GM23338 (cell line): ENCODE measurements around the gene H1-8. TPM values are rescaled to one million over a fixed set of nuclear protein-coding genes. Genes with fewer than 3 reads are reported as not detected.

Experiments
- ATAC-seq: fragments of 200-7000 bp; cut with Tn5 transposase; 3 replicates; pipeline ENCODE4 v1.9.1; 2020
- DNase-seq: peaks from one replicate; pipeline ENCODE4 v3.0.0-alpha.2; 2015; ENCODE audit warnings: low spot score
- H2AFZ ChIP-seq: fragments of 200-600 bp; sonication (generic); 2 replicates; pipeline ENCODE4 v1.8.0; 2016; ENCODE audit warnings: antibody characterized with exemption, mild to moderate bottlenecking, moderate library complexity
- H3F3A ChIP-seq: fragments of 200-600 bp; sonication (generic); replicated peaks from 2 replicates; pipeline ENCODE4 v1.8.0; 2017; ENCODE audit warnings: antibody characterized with exemption, mixed run types, low read depth
- H3K27ac ChIP-seq: fragments of 200-600 bp; sonication (generic); 2 replicates; pipeline ENCODE4 v1.6.1; 2016; ENCODE audit warnings: low read depth
- H3K27me3 ChIP-seq: fragments of 200-600 bp; sonication (generic); 2 replicates; pipeline ENCODE4 v1.8.0; 2016; ENCODE audit warnings: mild to moderate bottlenecking, mixed run types, moderate library complexity; ENCODE audit not compliant: insufficient read depth
- H3K36me3 ChIP-seq: fragments of 200-600 bp; sonication (generic); 2 replicates; pipeline ENCODE4 v1.8.0; 2016; ENCODE audit warnings: mild to moderate bottlenecking; ENCODE audit not compliant: insufficient read depth
- H3K4me1 ChIP-seq: fragments of 200-600 bp; sonication (generic); 2 replicates; pipeline ENCODE4 v1.8.0; 2016; ENCODE audit warnings: mild to moderate bottlenecking, moderate library complexity; ENCODE audit not compliant: insufficient read depth
- H3K4me2 ChIP-seq: fragments of 200-600 bp; sonication (generic); 2 replicates; pipeline ENCODE4 v1.7.1; 2017; ENCODE audit warnings: mixed run types
- H3K4me3 ChIP-seq: fragments of 200-600 bp; sonication (generic); 2 replicates; pipeline ENCODE4 v1.6.1; 2016; ENCODE audit warnings: mixed run types
- H3K79me2 ChIP-seq: fragments of 200-600 bp; sonication (generic); replicated peaks from 2 replicates; pipeline ENCODE4 v1.8.0; 2017; ENCODE audit warnings: mild to moderate bottlenecking; ENCODE audit not compliant: insufficient read depth
- H3K9me2 ChIP-seq: fragments of 200-600 bp; sonication (generic); 2 replicates; pipeline ENCODE4 v1.8.0; 2017; ENCODE audit not compliant: insufficient read depth
- H4K20me1 ChIP-seq: fragments of 200-600 bp; sonication (generic); replicated peaks from 2 replicates; pipeline ENCODE4 v1.8.0; 2017; ENCODE audit warnings: mild to moderate bottlenecking; ENCODE audit not compliant: insufficient read depth
- H3K27ac Mint-ChIP-seq: 2 replicates; pipeline ENCODE4 v1.8.0; 2020; ENCODE audit warnings: inconsistent platforms, mild to moderate bottlenecking, moderate library complexity, mixed read lengths
- H3K27me3 Mint-ChIP-seq: 3 replicates; pipeline ENCODE4 v1.8.0; 2022; ENCODE audit warnings: low read depth, mild to moderate bottlenecking, moderate library complexity, mixed read lengths, inconsistent platforms; ENCODE audit not compliant: insufficient read depth, poor library complexity
- H3K36me3 Mint-ChIP-seq: 3 replicates; pipeline ENCODE4 v1.8.0; 2021; ENCODE audit warnings: low read depth, mild to moderate bottlenecking, inconsistent platforms, moderate library complexity, mixed read lengths
- H3K4me1 Mint-ChIP-seq: 3 replicates; pipeline ENCODE4 v1.8.0; 2020; ENCODE audit warnings: mild to moderate bottlenecking, inconsistent platforms, mixed read lengths
- H3K4me3 Mint-ChIP-seq: 3 replicates; pipeline ENCODE4 v1.8.0; 2021; ENCODE audit warnings: moderate library complexity, mild to moderate bottlenecking, inconsistent platforms, mixed read lengths
- H3K9me3 Mint-ChIP-seq: 3 replicates; pipeline ENCODE4 v1.8.0; 2020; ENCODE audit warnings: moderate library complexity, mild to moderate bottlenecking, inconsistent platforms, mixed read lengths
- CREB1 ChIP-seq: fragments of 250-450 bp; sonication (Bioruptor Pico); IDR thresholded peaks from 2 replicates; pipeline ENCODE4 v1.5.0; 2020; ENCODE audit warnings: low read depth, mild to moderate bottlenecking, moderate library complexity
- CTCF ChIP-seq, 2 experiments: fragments of 200-600 bp in 1 of 2; sonication (generic) in 1 of 2; conservative IDR thresholded peaks; 2 replicates each; pipeline versions ENCODE4 v1.5.1 to v1.6.1; 2016 to 2017; ENCODE audit warnings: antibody characterized with exemption in 2 of 2, low read depth in 2 of 2, mild to moderate bottlenecking in 2 of 2, moderate library complexity in 1 of 2
- ETS1 ChIP-seq: IDR thresholded peaks from 2 replicates; pipeline ENCODE4 v1.6.1; 2016; ENCODE audit warnings: antibody characterized with exemption
- EZH2 ChIP-seq: fragments of 200-600 bp; sonication (generic); IDR thresholded peaks from one replicate; pipeline ENCODE4 v1.8.0; 2017; ENCODE audit warnings: antibody characterized with exemption, mild to moderate bottlenecking, low read depth; ENCODE audit not compliant: unreplicated experiment
- EZH2phosphoT487 ChIP-seq: fragments of 200-600 bp; sonication (generic); IDR thresholded peaks from one replicate; pipeline ENCODE4 v1.8.1; 2018; ENCODE audit warnings: antibody characterized with exemption; ENCODE audit not compliant: unreplicated experiment
- JUNB ChIP-seq: IDR thresholded peaks from one replicate; pipeline ENCODE4 v1.6.1; 2016; ENCODE audit warnings: antibody characterized with exemption; ENCODE audit not compliant: unreplicated experiment
- NANOG ChIP-seq: IDR thresholded peaks from 2 replicates; pipeline ENCODE4 v1.6.1; 2016; ENCODE audit warnings: antibody characterized with exemption, borderline replicate concordance
- POLR2AphosphoS5 ChIP-seq: IDR thresholded peaks from 2 replicates; pipeline ENCODE4 v1.6.1; 2016; ENCODE audit warnings: antibody characterized with exemption, low read depth
- REST ChIP-seq: IDR thresholded peaks from one replicate; pipeline ENCODE4 v1.6.1; 2018; ENCODE audit warnings: antibody characterized with exemption; ENCODE audit not compliant: unreplicated experiment
- STAT1 ChIP-seq: IDR thresholded peaks from one replicate; pipeline ENCODE4 v1.6.1; 2016; ENCODE audit warnings: antibody characterized with exemption; ENCODE audit not compliant: unreplicated experiment
- ZNF114 ChIP-seq: fragments of 250-450 bp; sonication (Bioruptor Pico); IDR thresholded peaks from 2 replicates; pipeline ENCODE4 v1.5.0; 2020; ENCODE audit warnings: mild to moderate bottlenecking, moderate library complexity
- ZNF331 ChIP-seq: fragments of 250-450 bp; sonication (Bioruptor Pico); IDR thresholded peaks from 2 replicates; pipeline ENCODE4 v1.5.0; 2020; ENCODE audit warnings: low read depth, mild to moderate bottlenecking, moderate library complexity
- ZNF462 ChIP-seq: fragments of 250-450 bp; sonication (Bioruptor Pico); IDR thresholded peaks from 2 replicates; pipeline ENCODE4 v1.5.0; 2020; ENCODE audit warnings: mild to moderate bottlenecking, moderate library complexity
- polyA plus RNA-seq: library from polyadenylated mRNA; unstranded; fragments of >200 nt; fragmentation: Nextera tagmentation; extraction: Ambion mirVana; gene quantifications from 2 replicates; pipeline ENCODE4 v1.2.1, GENCODE V29; 2016
- total RNA-seq: library from RNA; depleted of rRNA; stranded (reverse); fragments of >200 nt; shearing (Covaris generic); gene quantifications from 2 replicates; pipeline ENCODE4 v1.2.3, GENCODE V29; 2014

Gene H1-8
- total and polyA plus RNA-seq, 2 experiments from 2014 or later: not detected

GRCh38 chr3:129536804-129537203, 6.2 kb upstream of the H1-8 start (continued):
- no peak for TF ChIP-seq STAT1
- no peak for TF ChIP-seq ETS1
- TF ChIP-seq CTCF (conservative IDR thresholded peaks at IDR 0.05; ENCODE audit: low read depth in 2 of 2): no peak
- no peak for TF ChIP-seq ZNF331 (CRISPR knock-in tag)
- TF ChIP-seq POLR2AphosphoS5: no peak
- TF ChIP-seq ZNF114 (CRISPR knock-in tag): no peak
- no peak for TF ChIP-seq EZH2phosphoT487
- no peak for TF ChIP-seq EZH2
- no peak for TF ChIP-seq CREB1 (CRISPR knock-in tag)
- TF ChIP-seq JUNB: no peak

- DNase-seq: no peak
- H3K27ac Mint-ChIP-seq: no peak overlapping the region; the same call in 1 of the 2 replicates
- TF ChIP-seq EZH2 (no peak), REST (no peak), CREB1 (CRISPR knock-in tag) (no peak), ZNF114 (CRISPR knock-in tag) (no peak), NANOG (no peak), ZNF331 (CRISPR knock-in tag) (no peak), JUNB (no peak), EZH2phosphoT487 (no peak), ZNF462 (CRISPR knock-in tag) (no peak)
Measured at GRCh38 chr3:129539206-129539605, 3.8 kb upstream of the H1-8 start.

More at GRCh38 chr3:129539206-129539605, 3.8 kb upstream of the H1-8 start:
- no peaks in the 10 kb centered on the region for H3F3A ChIP-seq
- no peaks in the 10 kb centered on the region for H3K27me3 ChIP-seq
- H3K27ac ChIP-seq: no peak overlapping the region
- no peak overlapping the region for H3K4me3 ChIP-seq
- no peak overlapping the region for H3K4me3 Mint-ChIP-seq
- H3K36me3 Mint-ChIP-seq: no peaks in the 10 kb centered on the region
- H3K9me3 Mint-ChIP-seq: no peaks in the 10 kb centered on the region
- peak overlapping the region; percentile 43; the same call in 1 of the 2 replicates for H2AFZ ChIP-seq
- H3K79me2 ChIP-seq: no peaks in the 10 kb centered on the region
- H4K20me1 ChIP-seq: no peaks in the 10 kb centered on the region
- H3K4me2 ChIP-seq: no peak overlapping the region
- peaks cover 15% of the 10 kb centered on the region; the same call in 1 of the 2 replicates for H3K4me1 ChIP-seq
- H3K4me1 Mint-ChIP-seq: peaks cover 37% of the 10 kb centered on the region
- no peak; the same call in 2 of the 3 replicates for ATAC-seq
- peaks cover 5% of the 10 kb centered on the region; the same call in 1 of the 2 replicates for H3K9me2 ChIP-seq
- no peaks in the 10 kb centered on the region for H3K36me3 ChIP-seq
- peaks cover 16% of the 10 kb centered on the region for H3K27me3 Mint-ChIP-seq
